NCI-H128 (cell line): ENCODE data around the gene PCDHA13.
"Not testable (repeated sequence)": the region's sequence is repeated elsewhere in the genome, so short reads cannot be mapped to it uniquely, and the experiment has no call there.

Source experiments
- DNase-seq: peaks from one replicate; lab custom pipeline; 2025; ENCODE audit not compliant: unreplicated experiment; lab: John Stamatoyannopoulos, UW

The PCDHA13 gene

DNA sequence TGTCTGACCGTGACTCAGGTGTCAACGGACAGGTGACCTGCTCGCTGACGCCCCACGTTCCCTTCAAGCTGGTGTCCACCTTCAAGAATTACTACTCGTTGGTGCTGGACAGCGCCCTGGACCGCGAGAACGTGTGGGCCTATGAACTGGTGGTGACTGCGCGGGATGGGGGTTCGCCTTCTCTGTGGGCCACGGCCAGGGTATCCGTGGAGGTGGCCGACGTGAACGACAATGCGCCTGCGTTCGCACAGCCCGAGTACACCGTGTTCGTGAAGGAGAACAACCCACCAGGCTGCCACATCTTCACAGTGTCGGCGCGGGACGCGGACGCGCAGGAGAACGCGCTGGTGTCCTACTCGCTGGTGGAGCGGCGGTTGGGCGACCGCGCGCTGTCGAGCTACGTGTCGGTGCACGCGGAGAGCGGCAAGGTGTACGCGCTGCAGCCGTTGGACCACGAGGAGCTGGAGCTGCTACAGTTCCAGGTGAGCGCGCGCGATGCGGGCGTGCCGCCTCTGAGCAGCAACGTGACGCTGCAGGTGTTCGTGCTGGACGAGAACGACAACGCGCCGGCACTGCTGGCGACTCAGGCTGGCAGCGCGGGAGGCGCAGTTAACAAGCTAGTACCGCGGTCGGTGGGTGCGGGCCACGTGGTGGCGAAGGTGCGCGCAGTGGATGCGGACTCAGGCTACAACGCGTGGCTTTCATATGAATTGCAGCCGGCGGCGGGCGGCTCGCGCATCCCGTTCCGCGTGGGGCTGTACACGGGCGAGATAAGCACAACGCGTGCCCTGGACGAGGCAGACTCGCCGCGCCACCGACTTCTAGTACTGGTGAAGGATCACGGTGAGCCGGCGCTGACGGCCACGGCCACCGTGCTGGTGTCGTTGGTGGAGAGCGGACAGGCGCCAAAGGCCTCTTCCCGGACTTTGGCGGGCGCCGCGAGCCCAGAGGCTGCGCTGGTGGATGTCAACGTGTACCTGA lies 11.4 kb upstream of the PCDHA13 start:
- no peak for DNase-seq

DNA sequence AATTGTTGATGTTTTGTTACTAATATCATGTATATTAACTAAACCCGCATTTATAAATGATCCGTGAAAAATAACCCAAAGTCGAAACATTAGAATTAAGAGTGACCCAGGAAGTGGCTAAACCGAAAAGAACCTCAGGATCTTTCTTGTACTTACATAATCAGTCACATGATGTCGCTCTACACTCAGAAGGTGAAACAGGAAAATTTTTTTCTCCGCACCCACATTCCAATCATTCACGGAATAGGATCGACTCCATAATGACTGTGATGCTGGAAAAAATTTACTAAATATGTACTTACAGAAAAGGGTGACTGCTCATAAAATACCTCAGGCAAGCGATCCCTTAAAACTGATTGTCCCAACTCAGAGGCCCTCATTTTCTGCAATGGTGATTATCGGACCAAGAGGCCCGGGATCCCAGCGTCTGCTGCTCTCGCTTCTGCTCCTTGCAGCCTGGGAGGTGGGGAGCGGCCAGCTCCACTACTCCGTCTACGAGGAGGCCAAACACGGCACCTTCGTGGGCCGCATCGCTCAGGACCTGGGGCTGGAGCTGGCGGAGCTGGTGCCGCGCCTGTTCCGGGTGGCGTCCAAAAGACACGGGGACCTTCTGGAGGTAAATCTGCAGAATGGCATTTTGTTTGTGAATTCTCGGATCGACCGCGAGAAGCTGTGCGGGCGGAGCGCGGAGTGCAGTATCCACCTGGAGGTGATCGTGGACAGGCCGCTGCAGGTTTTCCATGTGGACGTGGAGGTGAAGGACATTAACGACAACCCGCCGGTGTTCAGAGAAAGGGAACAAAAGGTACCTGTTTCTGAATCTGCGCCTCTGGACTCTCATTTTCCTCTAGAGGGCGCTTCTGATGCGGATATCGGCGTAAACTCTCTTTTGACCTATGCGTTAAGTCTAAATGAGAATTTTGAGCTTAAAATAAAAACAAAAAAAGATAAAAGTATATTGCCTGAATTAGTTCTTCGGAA lies 6.5 kb upstream of the PCDHA13 start, which contains the start of gene PCDHA12:
TSS of gene PCDHA12 (plus strand) at position 224 of the 981 bp plus-strand sequence. CDS start at position 389, 165 bp downstream.
- DNase-seq = no peak

DNA sequence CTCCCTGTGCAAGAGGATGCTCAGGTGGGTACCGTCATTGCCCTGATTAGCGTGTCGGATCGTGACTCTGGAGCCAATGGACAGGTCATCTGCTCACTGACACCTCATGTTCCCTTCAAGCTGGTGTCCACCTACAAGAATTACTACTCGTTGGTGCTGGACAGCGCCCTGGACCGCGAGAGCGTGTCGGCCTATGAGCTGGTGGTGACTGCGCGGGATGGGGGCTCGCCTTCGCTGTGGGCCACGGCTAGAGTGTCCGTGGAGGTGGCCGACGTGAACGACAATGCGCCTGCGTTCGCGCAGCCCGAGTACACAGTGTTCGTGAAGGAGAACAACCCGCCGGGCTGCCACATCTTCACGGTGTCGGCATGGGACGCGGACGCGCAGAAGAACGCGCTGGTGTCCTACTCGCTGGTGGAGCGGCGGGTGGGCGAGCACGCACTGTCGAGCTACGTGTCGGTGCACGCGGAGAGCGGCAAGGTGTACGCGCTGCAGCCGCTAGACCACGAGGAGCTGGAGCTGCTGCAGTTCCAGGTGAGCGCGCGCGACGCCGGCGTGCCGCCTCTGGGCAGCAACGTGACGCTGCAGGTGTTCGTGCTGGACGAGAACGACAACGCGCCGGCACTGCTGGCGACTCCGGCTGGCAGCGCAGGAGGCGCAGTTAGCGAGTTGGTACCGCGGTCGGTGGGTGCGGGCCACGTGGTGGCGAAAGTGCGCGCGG lies 5.2 kb upstream of the PCDHA13 start:
- not testable (repeated sequence) for DNase-seq

- no peak for DNase-seq
Observed at GRCh38 chr5:140877262-140877581, 4.7 kb upstream of the PCDHA13 start.

DNA sequence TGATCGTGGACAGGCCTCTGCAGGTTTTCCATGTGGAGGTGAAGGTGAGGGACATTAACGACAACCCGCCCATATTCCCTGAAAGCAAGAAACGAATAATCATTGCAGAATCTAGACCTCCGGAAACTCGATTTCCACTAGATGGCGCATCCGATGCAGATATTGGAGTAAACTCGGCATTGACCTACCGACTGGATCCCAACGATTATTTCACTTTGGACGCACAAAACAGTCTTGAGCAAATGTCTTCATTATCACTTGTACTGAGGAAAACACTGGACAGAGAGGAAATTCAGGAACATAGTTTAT lies 621 bp downstream of the PCDHA13 start:
- no peak for DNase-seq

DNA sequence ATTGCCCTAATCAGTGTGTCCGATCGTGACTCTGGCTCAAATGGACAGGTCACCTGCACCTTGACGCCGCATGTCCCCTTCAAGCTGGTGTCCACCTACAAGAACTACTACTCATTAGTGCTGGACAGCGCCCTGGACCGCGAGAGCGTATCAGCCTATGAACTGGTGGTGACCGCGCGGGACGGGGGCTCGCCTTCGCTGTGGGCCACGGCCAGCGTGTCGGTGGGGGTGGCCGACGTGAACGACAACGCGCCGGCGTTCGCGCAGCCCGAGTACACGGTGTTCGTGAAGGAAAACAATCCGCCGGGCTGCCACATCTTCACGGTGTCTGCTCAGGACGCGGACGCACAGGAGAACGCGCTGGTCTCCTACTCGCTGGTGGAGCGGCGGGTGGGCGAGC lies 1.4 kb downstream of the PCDHA13 start:
- DNase-seq = no peak

DNA sequence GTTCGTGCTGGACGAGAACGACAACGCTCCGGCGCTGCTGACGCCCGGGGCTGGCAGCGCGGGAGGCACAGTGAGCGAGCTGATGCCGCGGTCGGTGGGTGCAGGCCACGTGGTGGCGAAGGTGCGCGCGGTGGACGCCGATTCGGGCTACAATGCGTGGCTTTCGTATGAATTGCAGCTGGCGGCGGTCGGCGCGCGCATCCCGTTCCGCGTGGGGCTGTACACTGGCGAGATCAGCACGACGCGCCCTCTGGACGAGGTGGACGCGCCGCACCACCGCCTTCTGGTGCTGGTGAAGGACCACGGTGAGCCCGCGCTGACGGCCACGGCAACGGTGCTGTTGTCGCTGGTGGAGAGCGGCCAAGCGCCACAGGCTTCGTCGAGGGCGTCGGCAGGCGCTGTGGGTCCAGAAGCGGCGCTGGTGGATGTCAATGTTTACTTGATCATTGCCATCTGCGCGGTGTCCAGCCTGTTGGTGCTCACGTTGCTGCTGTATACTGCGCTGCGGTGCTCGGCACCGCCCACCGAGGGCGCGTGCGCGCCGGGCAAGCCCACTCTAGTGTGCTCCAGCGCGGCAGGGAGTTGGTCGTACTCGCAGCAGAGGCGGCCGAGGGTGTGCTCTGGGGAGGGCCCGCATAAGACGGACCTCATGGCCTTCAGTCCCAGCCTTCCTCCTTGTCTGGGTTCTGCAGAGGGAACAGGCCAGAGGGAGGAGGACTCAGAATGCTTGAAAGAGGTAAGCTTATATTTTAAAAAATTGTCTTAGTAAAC lies 2.2 kb downstream of the PCDHA13 start:
- no peak for DNase-seq

DNA sequence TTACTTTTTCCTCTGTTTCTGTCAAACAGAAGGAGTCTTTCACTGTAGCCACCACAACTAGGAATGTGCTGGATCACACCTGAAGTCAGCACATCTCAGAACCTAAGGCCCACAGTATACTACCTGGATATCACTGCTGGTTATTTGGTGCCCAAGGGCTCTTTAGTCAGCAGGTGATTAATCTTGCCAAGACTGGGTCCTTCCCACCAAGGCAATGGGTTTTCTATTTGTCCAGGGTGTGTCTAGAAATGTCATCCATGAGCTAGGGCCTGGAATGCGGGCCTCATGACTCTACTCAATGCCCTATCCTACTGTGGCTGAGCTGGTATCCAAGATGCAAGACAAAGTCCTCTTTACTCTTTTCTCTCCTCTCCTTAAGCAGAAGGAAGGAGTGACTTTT lies 34.4 kb downstream of the PCDHA13 start:
- DNase-seq = no peak

- no peak for DNase-seq
Observed at GRCh38 chr5:140923601-140924000, 41.7 kb downstream of the PCDHA13 start.

DNA sequence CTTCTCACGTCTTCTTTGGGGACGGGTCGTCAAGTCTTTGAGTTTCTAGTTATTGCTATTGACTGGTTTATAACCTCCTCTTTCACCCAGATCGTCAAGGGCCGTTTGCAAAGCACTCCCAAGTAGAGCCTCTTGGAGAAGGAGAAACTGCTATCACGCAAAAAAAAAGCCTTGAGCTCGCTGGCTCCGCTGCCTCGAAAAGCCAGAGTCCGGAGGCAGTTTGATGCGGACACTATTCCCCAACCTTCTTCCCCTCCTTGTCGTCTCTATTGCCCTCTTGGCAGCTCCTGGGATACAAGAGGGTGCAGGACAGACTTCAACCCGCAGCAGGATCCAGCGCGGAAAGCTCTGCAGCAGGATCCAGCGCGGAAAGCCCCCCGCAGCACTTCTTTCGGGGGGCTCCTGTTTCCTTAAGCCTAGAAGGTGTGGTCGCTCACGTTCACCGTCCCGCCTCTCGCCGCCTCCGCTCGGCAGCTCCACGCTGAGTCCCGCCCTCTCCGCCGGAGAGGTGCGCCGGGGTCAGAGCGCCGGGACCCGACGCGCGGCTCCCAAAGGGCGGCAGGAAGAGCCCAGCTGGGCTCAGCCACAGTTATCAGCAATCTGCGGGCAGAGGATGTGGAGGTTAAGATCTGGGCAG lies 44.0 kb downstream of the PCDHA13 start, which contains the start of gene PCDHAC1:
TSS of gene PCDHAC1 (plus strand) at position 494 of the 637 bp plus-strand sequence. CDS start 594 bp downstream, outside the sequence.
- no peak for DNase-seq

GRCh38 chr5:140926443-140927227 lies 44.7 kb downstream of the PCDHA13 start:
- peak; percentile 71 for DNase-seq

GRCh38 chr5:140927228-140927573 lies 45.3 kb downstream of the PCDHA13 start:
- DNase-seq = no peak
